ENCODE data around the gene CACNB2. TPM values are rescaled to one million over a fixed set of nuclear protein-coding genes. Genes with fewer than 3 reads are reported as not detected.

CACNB2 gene
- total and polyA plus RNA-seq, 2 donors (not counting 3 experiments of a cell fraction or from before 2014, with no cell fraction given), result not detected

DNA sequence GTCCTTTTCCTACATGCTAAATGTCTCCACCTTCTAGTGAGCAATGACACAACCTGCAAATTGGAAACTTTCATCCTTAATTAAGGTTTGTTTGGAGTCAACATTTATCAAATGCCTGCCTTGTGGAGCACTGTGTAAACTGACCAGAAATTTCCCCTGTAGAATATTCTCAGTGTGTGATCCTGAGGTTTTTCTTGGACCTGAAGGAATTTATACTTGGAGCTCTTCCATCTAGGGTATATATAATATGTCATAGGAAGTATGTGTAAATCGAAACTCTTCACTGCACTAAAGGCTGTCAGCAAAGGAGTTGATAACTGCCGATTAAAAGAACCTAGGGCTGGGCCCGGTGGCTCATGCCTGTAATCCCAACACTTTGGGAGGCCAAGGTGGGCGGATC is 358.8 kb downstream of the CACNB2 start:
- H3K9ac ChIP-seq (replicated peaks; ENCODE audit: extremely low read depth, insufficient read depth, low read length), result no peak overlapping the region
- H3K4me1 ChIP-seq (ENCODE audit: control insufficient read depth, extremely low read depth, insufficient read depth, low read length), result no peaks in the 10 kb centered on the region
- H3K27me3 ChIP-seq (ENCODE audit: control insufficient read depth in 2 of 2, insufficient read depth in 2 of 2, low read length in 2 of 2), result no peaks in the 10 kb centered on the region
- H4K20me1 ChIP-seq (replicated peaks; ENCODE audit: control insufficient read depth, extremely low read depth, insufficient read depth, low read length), result no peaks in the 10 kb centered on the region
- TF ChIP-seq MYC (IDR thresholded peaks at IDR 0.05; ENCODE audit: low read depth, low read length) (no peak), FOS (IDR thresholded peaks at IDR 0.05; ENCODE audit: borderline replicate concordance, insufficient read depth, low read length) (no peak), EZH2 (IDR thresholded peaks at IDR 0.05; ENCODE audit: borderline replicate concordance, low read depth, low read length, severe bottlenecking) (no peak), POLR2AphosphoS5 (IDR thresholded peaks at IDR 0.05; ENCODE audit: insufficient read depth, low read depth, low read length) (no peak), POLR2A (IDR thresholded peaks at IDR 0.05; ENCODE audit: low read depth, low read length) (no peak), CTCF (IDR thresholded peaks at IDR 0.05; ENCODE audit: extremely low read depth in 1 of 2, insufficient read depth in 1 of 2, low read depth in 1 of 2, low read length in 2 of 2) (no peak), GATA2 (IDR thresholded peaks at IDR 0.05; ENCODE audit: insufficient read depth, insufficient read length, low read depth, low read length) (no peak), JUN (IDR thresholded peaks at IDR 0.05; ENCODE audit: borderline replicate concordance, insufficient read depth, insufficient read length, low read depth) (no peak)
- TF ChIP-seq, protein P1, sequence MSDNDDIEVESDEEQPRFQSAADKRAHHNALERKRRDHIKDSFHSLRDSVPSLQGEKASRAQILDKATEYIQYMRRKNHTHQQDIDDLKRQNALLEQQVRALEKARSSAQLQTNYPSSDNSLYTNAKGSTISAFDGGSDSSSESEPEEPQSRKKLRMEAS (IDR thresholded peaks at IDR 0.05; ENCODE audit: insufficient read depth, insufficient read length), result no peak
- no peaks in the 10 kb centered on the region for H3K9me3 ChIP-seq (replicated peaks; ENCODE audit: control insufficient read depth, insufficient read depth, low read length)
- CTCF ChIA-PET, result no interaction called here
- DNase-seq (ENCODE audit: low read depth, low spot score), result no peak
- no peak overlapping the region for H3K4me2 ChIP-seq (ENCODE audit: insufficient read depth, low read length)
- intact Hi-C loops (cut with micrococcal nuclease), result no loop called here
- H2AFZ ChIP-seq (ENCODE audit: low read depth, low read length), result no peak overlapping the region
- no peaks in the 10 kb centered on the region for H3K79me2 ChIP-seq (ENCODE audit: control insufficient read depth, insufficient read depth, low read length)
- H3K27ac ChIP-seq (ENCODE audit: insufficient read depth, low read depth, low read length), result no peak overlapping the region
- POLR2A ChIA-PET, result no interaction called here
- H3K9me1 ChIP-seq (replicated peaks; ENCODE audit: control insufficient read depth, extremely low read depth, insufficient read depth, low read length), result no peaks in the 10 kb centered on the region
- FAIRE-seq, result no peak
- no peak overlapping the region for H3K4me3 ChIP-seq (replicated peaks in 1 of 3; ENCODE audit: insufficient read depth in 1 of 3, low read depth in 1 of 3, low read length in 3 of 3)
- BruUV-seq (replicated peaks), result no TSS peak
- H3K36me3 ChIP-seq (ENCODE audit: control insufficient read depth in 2 of 2, extremely low read depth in 1 of 2, insufficient read depth in 2 of 2, low read length in 2 of 2), result no peaks in the 10 kb centered on the region
- dilution Hi-C loops (cut with MboI; ENCODE audit: extremely low pct_ligation_motif_present, low sequenced_read_pairs), result no loop called here

Measured in endothelial cell of umbilical vein (primary cell).